Gastrocnemius medialis (tissue), 4 donors: Measurements from ENCODE around the gene KRTAP5-2.

Experiments
- CTCF ChIP-seq, 5 experiments: fragments of 450-650 bp in 3 of 5; fragments of 200-600 bp in 2 of 5; sonication (generic) in 2 of 5; IDR thresholded peaks in 4 of 5; conservative IDR thresholded peaks in 1 of 5; 1 replicate in 4 of 5; 2 replicates in 1 of 5; pipeline ENCODE4 v1.5.1; 2016 to 2019; ENCODE audit warnings: antibody characterized with exemption in 5 of 5, mild to moderate bottlenecking in 3 of 5, moderate library complexity in 3 of 5
- POLR2A ChIP-seq, 2 donors: fragments of 450-650 bp; IDR thresholded peaks; one replicate each; pipeline ENCODE4 v1.6.1; 2017; ENCODE audit warnings: antibody characterized with exemption in 2 of 2, mild to moderate bottlenecking in 2 of 2, moderate library complexity in 2 of 2

GRCh38 chr11:1598816-1599215 lies 722 bp upstream of the KRTAP5-2 start:
- no peak for TF ChIP-seq CTCF (IDR thresholded peaks at IDR 0.05 in 4 of 5, conservative IDR thresholded peaks at IDR 0.05 in 1 of 5)
- no peak for TF ChIP-seq POLR2A (IDR thresholded peaks at IDR 0.05)
